Endothelial cell (in vitro differentiated cells): ENCODE data around the gene SLC24A3. TPM values are rescaled to one million over a fixed set of nuclear protein-coding genes. Genes with fewer than 3 reads are reported as not detected.
A peak's percentile ranks its signal among the peaks of the same experiment; 100 is the strongest.

Source experiments
- DNase-seq: peaks from one replicate; pipeline ENCODE4 v3.0.0; 2021; ENCODE audit warnings: low spot score
- H3K27ac Mint-ChIP-seq: one replicate; pipeline ENCODE4 v1.8.0; 2021; ENCODE audit warnings: mixed read lengths, inconsistent platforms; ENCODE audit not compliant: unreplicated experiment
- H3K27me3 Mint-ChIP-seq: one replicate; pipeline ENCODE4 v1.8.0; 2021; ENCODE audit warnings: mild to moderate bottlenecking, moderate library complexity, mixed read lengths, inconsistent platforms; ENCODE audit not compliant: unreplicated experiment
- H3K36me3 Mint-ChIP-seq: one replicate; pipeline ENCODE4 v1.8.0; 2021; ENCODE audit warnings: mild to moderate bottlenecking, low read depth, mixed read lengths, inconsistent platforms; ENCODE audit not compliant: unreplicated experiment
- H3K4me1 Mint-ChIP-seq: one replicate; pipeline ENCODE4 v1.8.0; 2021; ENCODE audit warnings: mild to moderate bottlenecking, mixed read lengths, inconsistent platforms; ENCODE audit not compliant: unreplicated experiment
- H3K4me3 Mint-ChIP-seq: one replicate; pipeline ENCODE4 v1.8.0; 2021; ENCODE audit warnings: mild to moderate bottlenecking, mixed read lengths, inconsistent platforms; ENCODE audit not compliant: unreplicated experiment
- H3K9me3 Mint-ChIP-seq: one replicate; pipeline ENCODE4 v1.8.0; 2021; ENCODE audit warnings: mixed read lengths, inconsistent platforms; ENCODE audit not compliant: unreplicated experiment
- total RNA-seq: library from RNA; stranded (reverse); fragmentation: NEBNext Ultra II Directional; extraction: Animal tissue kit (Norgen Biotek cat#: 25700); gene quantifications from one replicate; pipeline ENCODE4 v1.2.1, GENCODE V29; 2021; ENCODE audit not compliant: unreplicated experiment
- TF ChIP-seq, protein P1 (sequence below): fragments of 200-600 bp; sonication (generic); IDR thresholded peaks from one replicate; pipeline ENCODE4 v1.5.0; 2021; ENCODE audit warnings: antibody characterized with exemption; ENCODE audit not compliant: unreplicated experiment

SLC24A3 gene
- total RNA-seq, 1 donor from 2014 or later = 0.15 TPM

GRCh38 chr20:19547547-19547946 is 335.1 kb downstream of the SLC24A3 start:
- Mint-ChIP-seq H3K27me3 (no peaks in the 10 kb centered on the region), H3K27ac (no peak overlapping the region), H3K4me1 (no peaks in the 10 kb centered on the region), H3K4me3 (no peak overlapping the region), H3K36me3 (no peaks in the 10 kb centered on the region), H3K9me3 (no peaks in the 10 kb centered on the region)
- TF ChIP-seq, protein P1, sequence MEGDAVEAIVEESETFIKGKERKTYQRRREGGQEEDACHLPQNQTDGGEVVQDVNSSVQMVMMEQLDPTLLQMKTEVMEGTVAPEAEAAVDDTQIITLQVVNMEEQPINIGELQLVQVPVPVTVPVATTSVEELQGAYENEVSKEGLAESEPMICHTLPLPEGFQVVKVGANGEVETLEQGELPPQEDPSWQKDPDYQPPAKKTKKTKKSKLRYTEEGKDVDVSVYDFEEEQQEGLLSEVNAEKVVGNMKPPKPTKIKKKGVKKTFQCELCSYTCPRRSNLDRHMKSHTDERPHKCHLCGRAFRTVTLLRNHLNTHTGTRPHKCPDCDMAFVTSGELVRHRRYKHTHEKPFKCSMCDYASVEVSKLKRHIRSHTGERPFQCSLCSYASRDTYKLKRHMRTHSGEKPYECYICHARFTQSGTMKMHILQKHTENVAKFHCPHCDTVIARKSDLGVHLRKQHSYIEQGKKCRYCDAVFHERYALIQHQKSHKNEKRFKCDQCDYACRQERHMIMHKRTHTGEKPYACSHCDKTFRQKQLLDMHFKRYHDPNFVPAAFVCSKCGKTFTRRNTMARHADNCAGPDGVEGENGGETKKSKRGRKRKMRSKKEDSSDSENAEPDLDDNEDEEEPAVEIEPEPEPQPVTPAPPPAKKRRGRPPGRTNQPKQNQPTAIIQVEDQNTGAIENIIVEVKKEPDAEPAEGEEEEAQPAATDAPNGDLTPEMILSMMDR = no peak
- DNase-seq = no peak

DNA sequence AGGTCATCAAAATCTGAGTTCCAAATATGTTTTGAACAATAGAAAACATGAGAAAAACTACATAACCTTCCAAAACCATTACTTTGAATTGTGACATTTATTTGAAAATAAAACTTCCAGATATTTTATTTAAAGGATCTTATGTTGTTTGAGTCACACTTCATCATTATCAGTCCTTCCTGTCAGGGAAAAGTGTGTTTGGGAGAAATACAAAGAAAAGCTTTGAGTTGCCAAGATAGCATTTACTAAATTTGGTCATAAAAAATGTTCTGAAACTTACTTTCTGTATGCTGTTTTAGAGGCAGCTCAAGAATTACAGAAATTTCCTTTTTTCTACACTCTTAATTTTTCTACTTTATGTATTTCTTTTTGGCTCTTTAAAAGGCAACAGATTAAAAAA is 337.5 kb downstream of the SLC24A3 start:
- no peaks in the 10 kb centered on the region for H3K27me3 Mint-ChIP-seq
- H3K4me1 Mint-ChIP-seq = no peaks in the 10 kb centered on the region
- H3K36me3 Mint-ChIP-seq = no peaks in the 10 kb centered on the region
- TF ChIP-seq, protein P1 = no peak
- no peak for DNase-seq
- H3K4me3 Mint-ChIP-seq = no peak overlapping the region
- no peak overlapping the region for H3K27ac Mint-ChIP-seq
- no peaks in the 10 kb centered on the region for H3K9me3 Mint-ChIP-seq

GRCh38 chr20:19552221-19553180 is 340.1 kb downstream of the SLC24A3 start:
- no peaks in the 10 kb centered on the region for H3K9me3 Mint-ChIP-seq
- no peaks in the 10 kb centered on the region for H3K4me1 Mint-ChIP-seq
- H3K4me3 Mint-ChIP-seq = no peak overlapping the region
- H3K27ac Mint-ChIP-seq = no peak overlapping the region
- H3K36me3 Mint-ChIP-seq = no peaks in the 10 kb centered on the region
- TF ChIP-seq, protein P1 = no peak
- H3K27me3 Mint-ChIP-seq = no peaks in the 10 kb centered on the region
- peak; percentile 14 for DNase-seq

DNA sequence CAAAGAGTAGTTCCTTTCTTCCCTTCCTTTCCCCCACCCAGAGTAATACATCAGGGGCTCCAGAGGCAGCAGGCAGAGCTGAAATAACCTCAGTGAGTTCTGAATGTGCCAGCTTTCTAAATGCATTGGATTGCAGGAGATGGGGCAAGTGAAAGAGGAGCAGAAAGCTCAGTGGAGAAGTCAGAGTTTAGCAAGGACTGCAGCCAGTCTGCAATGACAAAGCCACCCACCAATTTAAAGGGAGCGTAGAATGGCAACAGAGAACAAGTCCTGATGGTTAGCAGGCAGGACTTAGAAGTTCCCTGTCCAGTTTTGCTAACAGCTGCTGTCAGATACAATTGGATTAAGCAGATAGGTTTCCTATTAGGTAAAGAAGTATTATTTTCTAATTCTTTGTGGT is 342.2 kb downstream of the SLC24A3 start:
- H3K36me3 Mint-ChIP-seq = no peaks in the 10 kb centered on the region
- H3K9me3 Mint-ChIP-seq = no peaks in the 10 kb centered on the region
- TF ChIP-seq, protein P1 = no peak
- no peaks in the 10 kb centered on the region for H3K4me1 Mint-ChIP-seq
- H3K27ac Mint-ChIP-seq = no peak overlapping the region
- no peaks in the 10 kb centered on the region for H3K27me3 Mint-ChIP-seq
- no peak overlapping the region for H3K4me3 Mint-ChIP-seq
- DNase-seq = no peak

- Mint-ChIP-seq H3K9me3 (no peaks in the 10 kb centered on the region), H3K4me3 (no peak overlapping the region), H3K4me1 (no peaks in the 10 kb centered on the region), H3K27ac (no peak overlapping the region), H3K36me3 (no peaks in the 10 kb centered on the region), H3K27me3 (no peaks in the 10 kb centered on the region)
- no peak for DNase-seq
- TF ChIP-seq, protein P1 = no peak
Observed at GRCh38 chr20:19555726-19556125, 343.3 kb downstream of the SLC24A3 start.
